Iris pigment epithelial cell (primary cell): ENCODE measurements around the gene SLC5A7.

ENCODE experiments used
- DNase-seq: peaks from one replicate; pipeline ENCODE4 v3.0.0-alpha.2; 2011; ENCODE audit warnings: low read depth

SLC5A7 gene

DNA sequence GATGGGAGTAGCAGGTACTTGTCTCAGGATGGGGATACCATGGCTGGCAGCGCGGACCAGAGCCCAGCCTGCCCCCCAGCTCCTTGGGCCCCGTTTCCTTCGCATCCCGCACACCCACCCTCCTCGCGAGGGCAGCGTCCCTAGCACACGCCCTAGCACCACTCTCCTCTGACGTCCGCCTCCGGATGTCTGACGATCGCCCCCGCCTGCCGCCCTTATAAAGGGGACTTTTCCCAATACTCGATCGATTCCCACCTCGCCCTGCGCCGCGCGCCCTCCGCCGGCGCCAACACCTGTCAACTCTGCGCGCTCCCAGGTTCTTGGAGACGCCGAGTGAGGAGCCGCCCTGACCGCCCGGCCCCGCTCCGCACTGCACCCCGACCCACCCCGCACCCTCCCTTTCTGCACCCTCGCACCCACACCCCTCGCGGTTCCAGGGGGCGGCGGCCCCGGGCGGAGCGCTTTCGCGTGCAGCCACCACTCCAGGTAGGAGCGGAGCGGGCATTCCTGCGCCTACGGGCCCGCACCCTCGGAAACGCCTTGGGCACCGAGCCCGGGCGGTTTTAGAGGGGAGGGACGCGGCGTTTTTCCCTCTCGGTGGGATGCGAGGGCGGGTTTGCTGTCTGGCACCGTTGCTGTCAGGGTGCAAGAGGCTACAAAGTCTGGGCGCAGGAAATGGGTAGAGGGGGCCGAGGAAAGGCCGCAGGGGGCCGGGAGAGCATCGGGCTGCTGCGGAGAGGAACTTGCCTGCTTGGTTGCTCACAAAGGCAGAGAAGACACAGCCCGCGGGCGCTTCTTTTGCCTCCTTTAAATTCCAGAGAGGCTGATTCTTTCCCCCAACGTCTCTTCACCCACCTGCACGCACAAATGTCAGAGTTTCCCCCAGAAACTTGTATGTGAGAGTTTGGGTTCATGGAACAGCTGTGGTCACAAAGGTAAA is at the start of gene SLC5A7:
Gene SLC5A7, plus strand, starts transcription at position 247 of the 940 bp plus-strand sequence. CDS start 1,632 bp downstream, outside the sequence.
- no peak for DNase-seq

DNA sequence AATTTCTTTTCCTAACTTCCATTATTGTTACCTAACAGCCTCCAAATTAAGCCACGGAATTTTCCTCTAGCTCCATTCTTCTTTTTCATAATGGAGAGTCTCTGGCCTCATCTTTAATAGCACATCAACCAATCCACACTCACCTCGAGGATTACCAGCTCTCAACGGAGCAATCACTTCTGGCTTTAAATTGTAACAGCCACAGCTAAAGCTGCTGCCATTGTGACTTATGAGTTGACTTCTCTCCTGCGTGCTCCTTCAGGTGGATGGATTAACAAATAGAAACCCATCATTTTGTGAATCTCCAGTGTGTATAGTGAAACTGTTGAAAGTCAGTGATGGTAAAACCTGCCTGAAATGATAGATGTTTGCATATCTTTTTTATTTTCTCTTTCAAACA is 24.9 kb upstream of the SLC5A7 start:
- DNase-seq = no peak

DNA sequence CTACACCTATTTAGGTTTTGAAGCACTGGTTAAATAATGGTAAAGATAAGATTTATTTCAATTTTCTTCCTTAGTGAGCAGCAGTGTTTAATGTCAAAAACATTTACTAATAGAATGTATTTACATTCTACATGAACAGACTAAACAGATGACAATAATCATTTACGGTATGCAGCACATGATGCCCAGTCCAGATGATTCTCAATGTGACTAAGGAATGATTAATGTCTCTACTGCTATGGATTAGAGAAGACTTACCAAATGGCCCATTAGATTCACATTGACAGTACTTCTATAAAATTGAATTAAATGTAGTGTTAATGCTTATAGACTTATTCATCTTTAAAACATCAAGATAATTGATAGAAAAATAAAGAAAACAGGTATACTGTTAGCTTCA is 22.1 kb upstream of the SLC5A7 start:
- no peak for DNase-seq

DNA sequence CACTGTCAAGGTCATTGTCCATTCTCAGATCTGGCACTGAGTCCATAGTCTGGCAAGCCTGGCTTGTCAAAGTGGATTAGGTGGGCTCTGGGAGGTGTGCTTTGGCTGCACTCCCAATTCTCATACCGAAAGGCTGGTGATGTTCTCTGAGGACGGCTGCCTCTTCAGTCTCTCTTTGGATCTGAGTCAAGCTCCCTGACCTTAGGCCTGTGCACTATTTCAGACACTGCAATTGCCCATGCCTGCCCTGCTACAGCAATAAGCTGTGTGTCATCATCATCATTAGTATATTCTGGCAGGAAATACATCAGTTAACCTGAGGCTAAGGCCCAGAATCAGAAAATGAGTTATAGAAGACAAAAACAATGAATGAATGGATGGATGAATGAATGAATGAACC is 1.6 kb upstream of the SLC5A7 start:
- DNase-seq = no peak

DNA sequence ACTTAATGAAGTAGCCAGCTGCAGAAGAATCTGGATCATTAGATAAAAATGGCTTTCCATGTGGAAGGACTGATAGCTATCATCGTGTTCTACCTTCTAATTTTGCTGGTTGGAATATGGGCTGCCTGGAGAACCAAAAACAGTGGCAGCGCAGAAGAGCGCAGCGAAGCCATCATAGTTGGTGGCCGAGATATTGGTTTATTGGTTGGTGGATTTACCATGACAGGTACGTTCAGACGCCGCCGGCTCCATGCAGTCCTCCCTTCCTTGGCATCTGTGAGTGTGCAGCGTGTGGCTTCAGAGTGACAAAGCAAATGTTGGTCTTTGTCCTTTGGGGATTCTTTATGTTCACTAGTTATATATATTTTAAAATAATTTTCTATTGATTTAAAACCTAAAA is 1.8 kb downstream of the SLC5A7 start:
- DNase-seq = no peak

DNA sequence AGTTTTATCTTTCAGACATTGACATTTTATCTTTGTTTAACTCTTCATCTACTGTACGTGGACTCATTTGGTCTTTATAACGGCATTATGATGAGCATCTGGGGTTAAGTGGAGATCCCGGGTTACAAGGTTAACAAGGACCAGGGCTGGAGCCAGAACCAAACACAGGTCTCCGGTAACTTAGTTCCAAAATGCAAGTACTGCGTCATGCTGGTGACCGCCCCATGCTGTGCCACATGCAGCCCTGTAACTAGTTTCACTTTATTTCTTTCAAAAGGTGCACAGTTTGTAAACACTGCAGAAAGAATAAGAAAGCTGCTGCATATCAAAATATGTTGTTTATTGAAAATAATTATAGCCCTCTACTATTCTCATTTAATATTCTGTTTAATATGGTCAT is 3.1 kb downstream of the SLC5A7 start:
- DNase-seq = no peak

DNA sequence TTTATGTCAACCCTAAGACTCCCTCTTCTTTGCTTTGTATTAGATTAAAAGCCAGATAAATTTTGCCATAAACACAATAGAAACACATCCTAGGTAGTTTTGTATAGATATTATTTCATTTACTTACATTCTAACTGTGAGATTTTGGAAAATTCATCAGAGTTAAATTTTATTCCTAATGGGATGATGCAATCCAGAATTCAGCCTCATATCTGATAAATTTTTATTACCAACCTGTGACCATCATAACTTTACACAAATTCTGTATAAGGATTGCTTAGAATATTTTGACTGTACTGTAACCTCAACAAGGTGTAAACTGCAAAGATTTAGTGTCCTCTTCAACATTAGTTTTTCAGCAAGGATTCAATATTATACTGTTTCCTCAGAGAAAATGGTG is 4.4 kb downstream of the SLC5A7 start:
- DNase-seq = no peak

DNA sequence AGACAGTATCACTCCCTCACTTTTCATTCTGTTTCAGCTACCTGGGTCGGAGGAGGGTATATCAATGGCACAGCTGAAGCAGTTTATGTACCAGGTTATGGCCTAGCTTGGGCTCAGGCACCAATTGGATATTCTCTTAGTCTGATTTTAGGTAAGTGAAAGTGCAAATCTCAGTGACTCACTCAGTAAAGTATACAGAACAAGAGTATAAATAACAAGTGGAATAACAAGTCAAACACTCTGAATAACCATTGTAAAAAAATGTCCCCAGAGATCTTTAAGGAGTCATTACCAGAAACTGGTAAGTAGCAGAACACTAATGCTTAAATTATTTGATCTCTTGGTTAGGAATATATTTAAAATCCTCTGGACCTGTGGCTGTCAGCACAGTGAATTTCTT is 5.7 kb downstream of the SLC5A7 start:
- DNase-seq = no peak

DNA sequence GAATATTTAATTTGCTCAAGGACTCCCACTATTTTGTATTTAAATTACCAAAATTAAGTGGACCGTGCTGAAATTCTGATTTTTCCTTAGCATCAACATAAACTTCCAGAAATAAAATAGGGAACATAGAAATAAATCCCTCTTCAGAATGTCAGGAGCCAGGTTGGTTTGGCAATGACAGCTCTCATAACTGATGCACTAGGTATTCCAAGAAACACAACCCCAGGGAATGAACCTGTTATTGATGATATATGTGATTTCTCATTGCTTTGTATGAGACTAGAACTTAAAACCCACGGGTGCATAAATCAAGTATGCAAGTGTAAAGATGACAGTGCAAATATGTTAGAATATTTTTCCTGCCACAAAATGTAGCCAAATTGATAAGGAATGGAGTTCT is 12.8 kb downstream of the SLC5A7 start:
- no peak for DNase-seq

DNA sequence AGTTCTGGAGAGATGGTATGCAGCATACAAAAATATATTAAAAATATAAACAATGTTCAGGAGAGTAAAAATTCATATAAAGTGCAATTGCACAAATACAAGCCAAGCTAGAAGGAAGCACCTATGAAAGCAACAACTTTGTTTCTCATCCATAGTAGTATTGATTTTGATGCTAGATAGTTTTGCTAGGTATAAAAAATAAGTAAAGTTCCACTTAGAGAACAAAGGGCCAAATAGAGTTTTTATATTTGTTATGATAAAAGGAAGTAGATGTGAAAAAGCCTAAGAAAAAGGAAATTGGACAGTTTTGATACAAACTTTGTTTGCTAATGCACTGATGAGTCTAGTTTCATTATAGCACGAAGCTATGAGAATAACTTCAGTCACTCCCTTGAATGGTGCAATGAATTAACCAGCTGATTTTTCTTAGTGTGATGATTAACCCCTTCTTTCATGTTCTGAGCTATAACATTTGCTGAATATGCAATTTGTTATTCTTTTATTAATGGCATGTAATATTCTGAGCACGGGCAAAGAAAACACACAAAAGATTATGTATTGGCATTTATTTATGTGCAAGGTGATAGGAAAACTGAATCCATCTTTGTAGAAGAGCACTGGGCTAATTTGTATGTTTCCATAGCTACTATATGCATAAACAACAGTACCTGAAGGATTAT is 24.7 kb downstream of the SLC5A7 start:
- DNase-seq = no peak

DNA sequence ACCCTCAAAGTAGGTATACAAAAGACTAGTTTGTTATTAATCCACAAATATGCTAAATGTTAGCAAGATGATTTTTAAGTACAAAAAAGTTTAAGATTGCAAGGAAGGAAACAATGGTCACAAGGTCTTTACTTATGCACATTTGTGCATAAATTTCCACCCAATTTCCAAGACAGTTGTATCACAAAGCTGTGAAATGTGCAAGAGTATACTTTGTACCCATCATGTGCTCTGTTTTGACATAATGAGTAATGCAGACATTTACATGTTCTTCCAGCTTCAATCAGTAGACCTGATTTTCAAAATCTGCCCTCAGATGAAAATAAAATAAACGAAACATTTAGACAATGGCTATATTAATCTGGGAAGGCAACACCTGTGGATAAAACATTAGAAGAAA is 27.0 kb downstream of the SLC5A7 start:
- no peak for DNase-seq

DNA sequence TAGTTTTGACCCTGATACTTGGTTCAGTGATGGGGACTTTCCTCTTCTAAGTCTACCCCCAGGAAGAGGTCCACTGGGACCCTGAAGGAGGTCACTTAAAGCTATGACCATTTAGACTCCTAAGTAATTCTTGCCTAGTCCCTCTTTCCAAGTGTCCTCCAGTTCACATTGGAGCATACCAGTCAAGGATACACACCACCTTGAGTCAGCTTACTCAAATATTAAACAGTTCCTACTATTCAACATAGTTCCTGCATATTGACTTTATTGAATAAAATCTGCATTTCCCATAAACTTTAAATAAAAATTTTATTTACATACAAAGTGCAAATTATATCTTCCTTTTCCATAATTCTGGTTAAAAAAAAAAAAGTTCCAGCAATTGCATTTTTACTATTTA is 36.3 kb downstream of the SLC5A7 start:
- no peak for DNase-seq

DNA sequence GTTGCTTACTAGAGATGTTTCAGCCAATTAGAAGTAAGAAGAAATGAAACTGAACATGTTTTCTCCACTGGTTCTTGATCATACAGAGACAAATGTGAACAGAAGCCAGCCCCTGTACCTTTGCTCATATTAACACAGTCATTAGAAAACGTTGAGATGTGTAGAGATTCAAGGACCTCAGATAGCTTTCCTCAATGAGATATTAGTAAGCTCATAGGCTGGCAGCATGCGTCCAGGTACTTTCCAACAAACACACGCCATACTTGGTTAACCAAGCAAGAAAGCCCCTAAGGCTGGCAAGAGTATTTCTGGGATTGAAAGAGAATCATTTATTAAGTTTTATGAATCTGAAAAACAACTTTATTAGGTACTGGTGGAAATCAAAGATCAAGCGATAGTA is 37.5 kb downstream of the SLC5A7 start:
- DNase-seq = no peak

DNA sequence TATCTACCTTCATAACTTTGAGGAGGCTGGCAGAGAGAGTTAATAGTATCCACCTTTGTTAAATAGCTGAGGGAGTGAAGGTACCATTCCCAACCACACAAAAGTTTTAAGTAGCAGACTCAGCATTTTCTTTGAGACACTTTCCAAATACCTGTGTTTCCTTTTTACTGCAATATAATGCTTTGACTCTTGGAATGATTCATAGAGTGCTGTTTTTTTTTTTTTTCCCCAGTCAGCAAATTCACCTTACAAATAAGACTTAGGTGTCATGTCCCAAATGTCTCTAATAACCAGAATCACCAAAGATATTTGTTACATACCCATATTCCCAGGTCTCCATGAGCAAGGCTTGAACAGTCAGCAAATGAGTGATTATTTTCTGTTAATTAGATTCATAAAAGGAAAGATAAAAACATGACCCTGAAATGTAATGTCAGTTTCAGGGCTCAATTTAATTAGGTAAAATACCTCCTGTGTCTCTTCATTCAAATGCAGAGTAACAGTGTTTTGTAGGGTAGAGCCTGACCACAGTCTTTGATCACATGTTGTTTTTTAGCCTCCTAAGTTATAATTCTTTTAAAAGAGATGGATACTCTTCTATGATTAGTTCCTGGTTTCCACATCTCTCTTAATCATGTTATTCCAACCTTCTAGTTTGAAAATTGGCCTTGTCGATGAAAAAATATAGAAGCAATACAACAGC is 39.9 kb downstream of the SLC5A7 start:
- no peak for DNase-seq

DNA sequence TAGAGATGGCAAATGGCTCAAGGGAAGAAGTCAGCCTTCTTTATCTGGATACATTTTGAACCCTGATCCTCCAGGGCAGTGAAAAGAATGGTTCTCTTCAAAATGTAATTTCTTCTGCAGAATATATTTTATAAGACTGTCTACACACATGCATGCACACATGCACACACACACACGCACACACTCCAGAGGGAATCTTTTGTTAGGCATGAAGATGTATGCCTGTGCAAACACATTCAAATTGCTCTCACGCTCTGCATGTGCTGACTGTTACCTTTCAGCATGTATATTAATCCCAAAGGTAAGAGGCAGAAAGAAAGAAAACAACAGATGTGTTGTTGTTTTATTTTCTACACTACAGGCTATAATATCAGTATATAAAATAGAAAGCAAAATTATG is 43.2 kb downstream of the SLC5A7 start:
- DNase-seq = no peak

DNA sequence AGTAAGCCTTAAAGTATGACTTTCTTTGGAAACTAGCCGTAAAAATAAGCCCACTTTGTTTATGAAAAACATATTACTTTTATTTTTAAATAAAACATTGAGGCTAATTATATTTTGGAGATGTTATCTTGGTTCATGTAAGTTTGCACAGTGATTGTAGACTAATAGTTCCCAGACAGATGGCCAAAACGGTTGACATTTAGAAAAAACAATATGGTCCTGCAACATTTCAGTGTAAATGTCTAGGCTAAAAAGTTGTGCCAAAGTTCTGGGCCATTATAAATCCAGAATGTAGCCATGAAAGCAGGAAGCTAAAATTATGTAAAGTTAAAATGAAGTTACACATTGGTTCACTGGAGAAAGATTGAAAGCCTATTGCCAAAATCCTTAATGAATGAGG is 43.6 kb downstream of the SLC5A7 start:
- no peak for DNase-seq

DNA sequence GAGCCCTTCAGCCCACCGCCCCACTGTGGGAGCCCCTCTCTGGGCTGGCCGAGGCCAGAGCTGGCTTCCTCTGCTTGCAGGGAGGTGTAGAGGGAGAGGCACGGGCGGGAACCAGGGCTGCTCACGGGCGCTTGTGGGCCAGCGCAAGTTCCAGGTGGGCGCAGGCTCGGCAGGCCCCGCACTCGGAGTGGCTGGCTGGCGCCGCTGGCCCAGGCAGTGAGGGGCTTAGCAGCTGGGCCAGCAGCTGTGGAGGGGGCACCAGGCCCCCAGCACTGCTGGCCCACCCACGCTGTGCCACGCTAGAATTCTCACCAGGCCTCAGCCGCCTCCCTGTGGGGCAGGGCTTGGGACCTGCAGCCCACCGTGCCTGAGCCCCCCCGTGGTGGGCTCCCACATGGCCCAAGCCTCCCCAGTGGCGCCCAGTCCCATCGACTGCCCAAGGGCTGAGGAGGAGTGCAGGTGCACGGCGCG is 45.2 kb downstream of the SLC5A7 start:
- DNase-seq = no peak

DNA sequence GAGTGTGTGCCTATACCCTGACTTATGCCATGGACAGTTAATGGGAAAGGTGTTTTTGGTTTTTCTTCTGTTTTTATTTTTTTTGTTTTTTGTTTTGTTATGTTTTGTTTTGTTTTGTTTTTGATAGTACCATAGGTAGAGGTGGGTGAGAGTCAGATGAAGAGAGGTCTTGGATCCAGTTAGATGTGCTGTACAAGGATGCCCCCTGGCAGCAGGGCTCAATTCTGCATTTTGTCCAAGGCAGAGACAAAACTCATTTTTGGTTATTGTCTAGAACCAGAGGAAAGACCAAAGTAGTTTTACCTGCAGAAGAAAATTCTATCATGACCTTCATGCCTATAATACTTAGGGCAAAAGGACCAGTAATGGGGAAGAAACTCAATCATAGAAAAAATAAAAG is 48.5 kb downstream of the SLC5A7 start:
- DNase-seq = no peak

DNA sequence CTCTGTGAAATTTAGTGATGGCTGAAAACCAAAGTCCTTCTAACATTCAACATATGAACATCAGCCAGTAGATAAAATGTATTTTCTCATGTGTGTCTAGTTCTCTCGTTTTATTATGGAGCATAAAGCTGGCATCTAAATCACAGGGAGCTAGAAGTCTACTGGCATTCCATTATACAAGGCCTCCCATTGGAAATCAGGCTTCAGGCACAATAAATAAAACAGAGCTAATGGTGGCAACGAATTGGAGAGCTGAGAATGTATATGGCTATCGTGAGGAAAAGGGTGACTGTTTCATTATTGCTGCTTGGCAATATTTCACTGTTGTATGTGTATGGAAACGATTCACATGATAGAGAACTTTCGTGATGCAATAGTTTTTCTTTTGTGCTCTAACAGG is 62.4 kb downstream of the SLC5A7 start:
- DNase-seq = no peak

DNA sequence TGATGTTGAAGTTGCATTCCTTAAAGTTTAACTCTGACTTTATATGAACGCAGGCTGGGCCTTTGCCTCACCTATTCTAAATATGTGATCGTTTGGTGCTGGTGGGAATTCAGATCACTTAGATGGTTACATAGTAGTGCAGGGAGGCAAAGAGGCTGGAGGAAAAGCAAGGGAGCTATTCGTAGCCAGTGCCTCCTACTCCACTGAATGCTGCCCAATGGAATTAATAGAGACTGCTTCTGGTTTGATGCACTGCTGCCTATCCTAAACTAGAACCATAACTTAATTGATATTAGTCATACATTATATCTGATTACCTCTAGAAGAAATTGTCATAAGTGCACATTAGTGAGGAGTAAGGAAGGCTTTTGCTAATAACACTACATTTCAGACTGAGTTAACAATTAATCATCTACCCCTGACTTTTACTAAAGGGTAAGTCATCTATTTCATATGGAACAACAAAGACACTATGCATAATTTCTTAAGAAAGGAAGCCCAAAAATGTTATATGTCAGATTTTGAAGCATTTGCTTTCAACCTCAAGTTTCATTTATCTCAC is 72.3 kb downstream of the SLC5A7 start:
- no peak for DNase-seq

DNA sequence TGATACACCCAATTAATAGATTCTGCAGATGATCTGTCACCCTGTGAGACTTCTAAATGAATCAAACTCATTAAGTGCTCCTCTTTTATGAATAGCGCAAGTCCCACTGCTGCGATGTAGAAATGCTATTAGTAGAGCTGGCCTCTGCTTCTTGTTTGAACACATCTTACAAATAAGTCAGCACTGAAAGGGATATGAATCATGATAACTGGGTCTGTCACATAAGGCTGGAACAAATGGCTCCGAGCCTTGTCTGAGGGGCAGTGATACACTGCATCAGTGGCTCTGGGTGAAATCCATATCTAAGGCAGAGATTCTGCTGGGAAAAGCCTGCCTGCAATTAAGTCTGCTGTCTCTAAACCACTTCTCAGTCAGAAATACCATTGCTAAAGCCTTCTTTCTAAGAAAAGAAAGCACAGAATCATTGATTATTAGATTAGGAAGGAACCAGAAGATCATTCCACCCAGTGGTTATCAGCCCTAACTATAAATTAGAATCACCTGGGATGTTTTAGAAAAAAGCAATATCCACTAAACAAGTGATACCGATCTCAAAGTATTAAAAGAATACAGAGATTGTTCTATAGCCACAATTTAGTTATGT is 75.2 kb downstream of the SLC5A7 start:
- DNase-seq = no peak
